Stimulated activated CD8-positive, alpha-beta memory T cell treated with anti-CD3 and anti-CD28 coated beads, Interleukin-7, amount 100 ng/mL, for 24 hours (primary cell): ENCODE data around the gene ZSCAN1.

Source experiments
- DNase-seq: peaks from one replicate; pipeline ENCODE4 v3.0.0-alpha.2; 2020; ENCODE audit warnings: low read depth

Gene ZSCAN1

DNA sequence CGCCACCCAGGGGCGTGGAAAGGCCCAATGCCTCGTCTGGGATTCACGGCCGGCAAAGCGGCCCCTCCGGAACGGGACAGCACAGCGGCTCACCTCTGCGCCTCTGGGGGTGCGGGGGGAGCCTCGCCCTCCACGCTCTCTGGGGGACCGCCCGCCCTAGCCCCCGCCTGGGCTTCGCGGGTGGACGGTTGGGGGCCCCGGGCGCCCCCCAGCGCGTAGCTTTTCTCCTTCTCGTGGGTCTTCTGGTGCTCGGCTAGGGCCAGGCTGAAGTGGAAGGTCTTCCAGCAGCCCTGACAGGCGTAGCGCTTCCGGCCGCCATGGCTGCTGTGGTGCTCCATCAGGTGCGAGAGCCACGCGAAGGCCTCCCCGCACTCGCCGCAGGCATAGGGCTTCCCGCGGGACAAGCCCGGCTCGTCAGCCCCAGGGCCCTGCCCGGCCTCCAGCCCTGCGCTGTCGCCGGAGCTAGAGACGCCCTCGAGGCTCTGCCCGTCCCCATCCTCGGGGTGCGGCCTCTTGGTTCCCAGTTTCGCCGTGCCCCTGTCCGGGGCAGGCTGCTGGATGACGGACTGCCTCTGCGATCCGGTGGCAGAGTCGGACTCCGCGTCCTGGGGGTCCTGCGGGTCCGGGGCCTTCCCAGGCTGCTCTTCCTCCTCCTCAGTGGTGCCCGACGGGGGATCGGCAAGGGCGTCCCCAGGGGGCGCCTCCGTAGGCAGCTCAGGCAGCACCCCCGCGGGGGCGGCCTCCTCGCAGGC is 50.9 kb downstream of the ZSCAN1 start:
- no peak for DNase-seq

DNA sequence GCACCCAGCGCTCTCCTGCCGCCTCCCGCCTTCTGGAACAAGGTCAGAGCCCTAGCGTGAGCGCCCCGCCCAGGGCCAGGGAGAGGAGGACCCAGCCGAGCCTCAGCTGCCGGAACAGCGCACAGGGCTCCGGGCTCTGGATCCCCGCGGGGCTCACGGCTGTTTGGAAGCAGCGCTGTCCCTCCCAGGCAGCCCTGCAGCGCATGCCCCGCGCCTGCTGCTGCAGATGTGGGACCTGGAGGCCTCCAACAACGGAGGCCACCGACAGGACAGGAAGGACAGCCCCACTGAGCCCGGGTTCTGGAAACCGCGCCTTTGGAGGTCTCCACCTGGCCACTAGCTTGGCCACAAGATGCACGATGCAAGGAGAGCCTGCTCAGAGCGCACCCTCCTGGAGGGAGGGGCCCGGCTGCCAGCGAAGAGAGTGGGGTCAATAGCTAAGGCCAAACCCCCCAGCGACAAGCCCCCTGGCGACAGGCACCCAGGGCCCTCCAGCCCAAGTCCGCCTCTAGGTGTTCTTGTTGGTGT is 51.6 kb downstream of the ZSCAN1 start:
- no peak for DNase-seq

DNA sequence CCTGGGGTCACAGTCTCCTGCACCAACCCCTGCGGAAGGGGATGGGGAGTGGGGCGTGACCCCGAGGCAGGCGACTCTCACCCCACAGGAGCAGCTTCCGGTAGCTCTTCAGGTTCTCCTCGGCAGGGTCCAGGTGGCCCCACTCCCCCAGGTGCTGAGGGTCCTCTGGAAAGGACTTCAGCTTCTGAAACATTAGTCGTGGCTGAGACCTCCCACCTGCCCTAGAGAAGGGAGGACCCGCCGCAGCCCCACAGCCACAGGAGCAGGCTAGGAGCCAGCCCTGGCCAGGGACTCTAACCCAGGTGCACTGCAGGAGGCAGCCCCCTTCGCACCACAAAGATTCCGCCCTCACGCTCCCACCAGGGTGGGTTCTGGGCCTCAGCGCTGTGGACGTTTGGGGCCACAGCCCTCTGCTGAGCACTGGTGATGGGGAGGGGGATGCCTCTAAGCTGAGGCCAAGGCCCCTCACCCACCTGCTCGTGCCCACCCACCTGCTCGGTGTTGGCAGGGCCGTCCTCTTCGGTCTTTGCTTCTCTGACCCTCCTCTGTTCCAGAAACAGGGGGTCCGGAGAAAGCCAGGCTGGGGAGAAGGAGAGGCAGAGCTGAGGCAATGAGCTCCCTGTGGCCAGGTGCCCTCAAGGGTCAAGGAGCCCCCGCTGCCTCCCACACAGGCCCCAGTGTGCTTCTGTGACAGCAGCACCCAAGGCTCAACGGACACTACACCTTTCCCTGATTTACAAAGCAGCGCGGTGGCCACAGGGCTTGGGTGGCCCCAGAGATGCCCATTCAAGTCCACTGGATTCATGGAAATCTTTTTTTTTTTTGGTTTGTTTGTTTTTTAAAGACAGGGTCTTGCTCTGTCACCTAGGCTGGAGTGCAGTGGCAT is 53.2 kb downstream of the ZSCAN1 start:
- no peak for DNase-seq

DNA sequence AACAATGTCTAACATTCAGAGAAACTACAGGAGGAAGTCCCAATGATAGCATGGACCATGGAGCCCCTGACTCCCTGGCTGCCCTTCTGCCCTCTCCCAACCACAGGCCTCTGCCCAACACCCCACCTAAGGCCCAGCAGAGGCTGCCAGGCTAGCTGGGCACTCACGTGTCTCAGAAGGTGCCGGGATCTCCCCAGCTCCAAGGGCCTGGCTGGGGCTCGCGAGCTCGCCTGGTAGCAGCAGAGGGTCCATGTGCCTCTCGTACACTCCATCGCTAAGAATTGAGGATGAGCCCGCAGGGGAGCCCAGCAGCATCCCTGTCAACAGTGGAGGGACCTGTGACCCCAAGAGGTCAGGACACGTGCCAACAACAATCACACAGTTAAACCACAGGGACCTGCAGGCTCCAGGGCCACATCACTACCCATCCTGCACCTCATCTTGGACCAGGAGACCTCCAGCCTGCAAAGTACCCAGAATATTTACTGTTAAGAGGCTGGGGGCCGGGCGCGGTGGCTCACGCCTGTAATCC is 54.8 kb downstream of the ZSCAN1 start:
- DNase-seq: no peak

DNA sequence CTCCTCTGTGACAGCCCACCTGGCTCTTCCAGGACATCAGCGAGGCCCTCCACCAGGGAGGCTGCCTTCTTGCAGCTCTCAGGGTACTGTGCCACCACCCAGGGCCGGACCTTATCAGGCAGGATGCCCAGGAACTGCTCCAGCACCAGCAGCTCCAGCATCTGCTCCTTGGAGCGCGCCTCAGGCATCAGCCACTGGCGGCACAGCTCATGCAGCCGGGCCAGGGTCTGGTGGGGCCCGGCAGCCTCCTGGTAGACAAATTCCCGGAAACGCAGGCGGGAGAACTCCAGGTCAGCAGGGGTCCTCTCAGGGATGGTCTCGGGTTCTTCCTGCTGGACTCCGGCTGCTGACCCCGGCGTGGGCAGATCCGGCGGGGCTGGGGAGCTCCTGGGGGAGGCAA is 56.0 kb downstream of the ZSCAN1 start:
- DNase-seq: no peak

DNA sequence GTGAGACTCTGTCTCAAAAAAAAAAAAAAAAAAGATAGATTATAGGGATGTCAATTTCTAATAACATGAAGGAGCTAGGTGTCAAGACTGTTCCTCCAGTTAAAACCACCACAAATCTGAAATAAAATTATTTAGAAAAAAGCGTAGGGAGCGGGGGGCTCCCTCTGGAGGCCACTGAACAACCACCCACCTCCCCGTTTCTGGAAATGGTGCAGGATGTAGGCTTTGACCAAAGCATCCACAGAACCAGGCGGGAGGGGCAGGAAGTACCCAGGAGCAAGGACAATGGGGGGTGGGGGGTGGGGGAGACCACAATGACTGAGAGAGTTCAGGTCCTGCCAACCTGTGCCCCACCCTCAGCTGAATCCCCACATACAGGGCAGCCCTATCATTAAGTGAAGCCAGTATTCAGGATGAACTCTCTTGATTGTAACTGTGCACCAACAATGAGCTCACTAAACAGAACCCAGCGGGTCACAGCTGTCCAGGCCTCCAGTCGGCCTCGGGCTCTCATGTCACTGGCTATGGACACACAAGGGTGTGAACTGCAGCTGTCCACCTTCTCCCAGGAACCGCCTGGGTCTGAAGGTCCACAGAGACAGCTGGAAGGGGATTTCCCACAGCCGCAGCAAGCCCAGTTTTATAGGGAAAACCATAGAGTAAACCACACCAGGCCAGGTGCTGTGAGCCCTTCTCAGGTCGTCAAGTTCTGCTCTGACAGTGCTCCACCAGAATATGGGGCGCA is 57.6 kb downstream of the ZSCAN1 start:
- DNase-seq: no peak

DNA sequence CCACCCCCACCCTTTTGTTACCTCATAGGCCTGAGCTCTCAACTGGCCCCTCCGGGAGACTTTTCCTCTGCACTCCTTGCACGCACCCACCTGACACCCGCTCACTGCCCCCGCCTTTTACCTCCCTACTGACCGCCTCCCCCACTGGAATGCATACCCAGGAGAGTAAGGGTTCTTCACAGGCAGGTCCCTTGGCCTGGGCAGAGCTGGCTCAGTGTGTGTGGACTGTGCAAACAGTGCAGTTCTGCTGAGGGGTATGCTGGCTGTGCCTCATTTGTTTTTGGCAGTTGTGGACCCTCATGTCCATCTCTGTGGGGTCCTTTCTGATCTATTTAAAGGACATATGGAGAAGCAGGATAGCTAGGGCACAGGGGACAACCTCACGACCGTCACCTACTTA is 59.2 kb downstream of the ZSCAN1 start:
- no peak for DNase-seq

DNA sequence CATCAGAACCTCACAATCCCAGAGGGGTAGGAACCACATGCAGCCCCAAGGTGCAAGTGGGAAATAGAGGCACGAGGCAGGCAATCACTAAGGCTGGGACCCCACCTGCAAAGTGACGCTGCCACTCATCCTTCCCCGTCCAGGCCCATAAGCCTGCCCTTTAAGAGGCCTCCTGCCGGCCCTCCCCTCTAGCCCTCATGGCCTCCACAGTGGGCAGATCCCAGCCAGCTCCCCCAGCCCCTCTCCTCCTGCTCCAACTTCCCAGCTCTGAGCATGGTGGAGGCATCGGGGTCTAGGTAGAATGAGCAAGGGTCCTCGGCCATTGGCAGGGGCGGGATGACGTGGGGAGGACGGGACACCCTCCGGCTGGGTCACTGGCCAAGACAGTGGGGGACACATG is 61.5 kb downstream of the ZSCAN1 start:
- DNase-seq: no peak

DNA sequence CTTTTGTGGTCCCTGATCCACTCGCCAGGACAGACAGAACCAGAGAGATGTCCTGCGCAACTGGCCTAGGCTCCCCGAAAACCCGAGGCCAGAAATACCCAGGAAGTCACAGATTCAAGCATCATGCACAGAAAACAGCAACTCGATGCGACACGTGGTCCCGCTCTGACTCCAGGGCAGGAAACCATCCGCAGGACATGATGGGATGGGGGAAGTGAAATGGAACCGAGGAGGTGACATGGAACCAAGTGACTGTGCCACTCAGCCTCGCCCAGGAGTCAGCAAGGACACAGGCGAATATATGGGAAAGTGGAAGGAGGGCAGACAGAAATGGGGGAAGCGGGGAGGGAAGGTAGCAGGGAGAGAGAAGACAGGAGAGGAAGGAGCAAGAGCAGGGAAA is 63.1 kb downstream of the ZSCAN1 start:
- no peak for DNase-seq

DNA sequence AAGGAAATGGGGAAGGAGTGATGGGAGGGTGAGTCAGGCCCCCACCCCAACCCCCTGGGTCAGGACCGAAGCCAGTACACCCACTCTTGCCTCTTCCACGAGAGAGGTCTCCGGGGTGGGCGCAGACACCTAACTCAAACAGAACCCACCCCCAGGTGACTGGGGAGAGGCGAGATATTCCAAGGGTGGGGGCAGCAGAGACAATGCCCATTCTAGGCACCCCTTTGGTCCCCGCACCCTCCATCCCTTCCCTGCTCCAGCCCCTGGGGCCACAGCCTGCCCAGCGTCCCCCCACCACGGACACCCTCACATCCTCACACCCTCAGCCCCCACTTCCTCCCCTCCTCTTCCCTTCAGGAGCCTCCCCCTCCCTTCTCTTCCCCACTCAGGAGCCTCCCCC is 63.5 kb downstream of the ZSCAN1 start:
- no peak for DNase-seq

DNA sequence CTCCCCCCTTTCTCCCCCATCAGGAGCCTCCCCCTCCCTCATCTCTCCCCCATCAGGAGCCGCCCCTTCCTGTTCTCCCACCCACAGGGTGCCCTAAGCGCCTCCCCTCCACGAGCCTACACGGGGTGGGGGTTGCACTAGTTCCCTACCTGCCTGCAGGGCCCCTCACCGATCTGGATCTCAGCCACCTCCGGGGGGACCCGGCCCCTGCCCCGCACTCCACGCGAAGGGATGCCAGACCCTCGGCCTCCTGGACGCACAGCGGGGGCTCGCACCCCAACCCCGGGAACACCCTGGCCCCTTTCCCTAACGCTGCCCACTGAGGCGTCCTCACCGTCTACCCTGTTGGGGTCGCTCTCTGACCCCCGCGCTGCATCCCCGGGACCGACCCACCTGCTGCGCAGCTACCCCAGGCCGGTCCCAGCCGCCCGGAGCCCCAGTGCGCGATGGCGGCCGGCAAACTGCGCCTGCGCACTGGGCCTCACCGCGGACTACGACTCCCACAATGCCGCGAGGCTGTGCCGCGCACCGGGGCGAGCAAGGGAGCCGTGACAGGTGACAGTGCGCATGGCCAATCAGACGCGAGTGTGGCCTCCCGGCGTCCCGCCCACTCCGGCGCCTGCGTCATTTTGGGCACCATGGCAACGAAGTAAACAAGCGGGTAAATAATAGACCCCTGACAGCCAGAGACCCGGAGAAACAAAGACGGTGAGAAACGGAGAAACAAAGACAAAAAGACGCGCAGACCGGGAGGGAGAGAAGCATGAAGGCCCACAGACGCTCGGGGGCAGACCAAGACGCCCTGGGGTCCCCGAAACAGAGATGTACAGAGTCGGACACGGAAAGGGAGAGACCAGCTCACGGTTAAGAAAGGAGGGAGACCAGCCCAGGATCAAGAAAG is 64.2 kb downstream of the ZSCAN1 start, which contains the start of gene ZSCAN18:
ZSCAN18 (minus strand) TSS at position 451 of the 901 bp plus-strand sequence. CDS start 7,964 bp downstream, outside the sequence.
- peak; percentile 92 for DNase-seq

DNA sequence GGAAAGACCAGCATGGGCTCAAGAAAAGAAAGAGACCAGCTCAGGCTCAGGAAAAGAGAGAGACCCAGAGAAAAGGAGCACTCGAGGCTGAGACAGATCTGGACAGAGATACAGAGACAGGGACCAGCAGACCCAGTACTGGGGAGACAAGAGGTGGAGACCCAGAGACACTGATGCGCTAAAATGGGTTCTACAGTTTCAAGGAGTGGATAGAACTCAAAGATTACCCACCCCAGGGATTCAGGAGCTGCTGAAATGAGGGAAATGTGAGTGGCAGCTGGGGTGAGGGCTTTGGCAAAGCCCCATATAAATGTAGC is 64.8 kb downstream of the ZSCAN1 start:
- DNase-seq: no peak
